IPS-20b (cell line): Measurements from ENCODE around the gene PDS5B.
"Not testable (repeated sequence)": the region's sequence is repeated elsewhere in the genome, so short reads cannot be mapped to it uniquely, and the experiment has no call there.

Source experiments
- H3K27ac ChIP-seq: one replicate; pipeline ENCODE4 v1.5.1; 2013; ENCODE audit warnings: low read length
- H3K27me3 ChIP-seq: 2 replicates; pipeline ENCODE4 v1.6.1; 2013; ENCODE audit warnings: mild to moderate bottlenecking, low read length, inconsistent platforms; ENCODE audit not compliant: insufficient read depth
- H3K36me3 ChIP-seq: 2 replicates; pipeline ENCODE4 v1.6.1; 2013; ENCODE audit warnings: low read depth, mild to moderate bottlenecking, inconsistent platforms, low read length, moderate library complexity; ENCODE audit not compliant: insufficient read depth
- H3K4me1 ChIP-seq: 2 replicates; pipeline ENCODE4 v1.6.1; 2013; ENCODE audit warnings: mild to moderate bottlenecking, control low read depth, inconsistent platforms, low read length, moderate library complexity; ENCODE audit not compliant: insufficient read depth
- H3K4me3 ChIP-seq: 2 replicates; pipeline ENCODE4 v1.5.1; 2013; ENCODE audit warnings: mild to moderate bottlenecking, low read length, inconsistent platforms
- H3K9ac ChIP-seq: 2 replicates; pipeline ENCODE4 v1.6.1; 2013; ENCODE audit warnings: low read depth, mild to moderate bottlenecking, inconsistent platforms, low read length, moderate library complexity
- H3K9me3 ChIP-seq: 2 replicates; pipeline ENCODE4 v1.6.1; 2013; ENCODE audit warnings: mild to moderate bottlenecking, low read depth, low read length, inconsistent platforms; ENCODE audit not compliant: insufficient read depth

The PDS5B gene

DNA sequence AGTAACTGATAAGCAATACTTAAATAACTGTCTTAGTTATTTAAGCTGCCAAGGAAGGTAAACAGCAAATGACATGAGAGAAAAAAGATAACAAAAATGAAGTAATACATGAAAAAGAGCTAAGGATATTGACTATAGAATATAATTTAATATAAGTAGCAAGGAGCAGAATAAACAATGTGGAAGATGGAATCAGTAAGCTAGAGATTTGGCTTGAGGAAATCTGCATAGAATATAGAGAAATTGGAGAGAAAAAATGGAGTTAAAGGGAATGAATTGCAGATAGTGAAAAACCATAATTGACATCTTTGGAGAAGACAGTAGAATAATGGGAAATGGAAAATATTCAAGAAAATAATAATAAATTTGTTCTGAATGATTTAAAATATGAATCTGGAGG lies 127.1 kb downstream of the PDS5B start:
- Histone ChIP-seq H3K9me3 (peaks cover 40% of the 10 kb centered on the region), H3K27ac (no peak overlapping the region), H3K4me3 (no peak overlapping the region), H3K9ac (no peak overlapping the region), H3K36me3 (peaks cover 58% of the 10 kb centered on the region), H3K4me1 (no peaks in the 10 kb centered on the region), H3K27me3 (no peaks in the 10 kb centered on the region)

GRCh38 chr13:32716201-32716600 lies 129.9 kb downstream of the PDS5B start:
- H3K4me1 ChIP-seq, H3K9ac ChIP-seq, H3K27me3 ChIP-seq, H3K4me3 ChIP-seq, H3K27ac ChIP-seq: not testable (repeated sequence)
- H3K36me3 ChIP-seq, result peaks cover 52% of the 10 kb centered on the region
- H3K9me3 ChIP-seq, result peaks cover 45% of the 10 kb centered on the region

- no peak overlapping the region for H3K4me3 ChIP-seq
- H3K4me1 ChIP-seq, result no peaks in the 10 kb centered on the region
- no peak overlapping the region for H3K9ac ChIP-seq
- H3K27me3 ChIP-seq, result no peaks in the 10 kb centered on the region
- no peak overlapping the region for H3K27ac ChIP-seq
- peaks cover 33% of the 10 kb centered on the region for H3K36me3 ChIP-seq
- H3K9me3 ChIP-seq, result peaks cover 19% of the 10 kb centered on the region
Observed at GRCh38 chr13:32720026-32720425, 133.8 kb downstream of the PDS5B start.

DNA sequence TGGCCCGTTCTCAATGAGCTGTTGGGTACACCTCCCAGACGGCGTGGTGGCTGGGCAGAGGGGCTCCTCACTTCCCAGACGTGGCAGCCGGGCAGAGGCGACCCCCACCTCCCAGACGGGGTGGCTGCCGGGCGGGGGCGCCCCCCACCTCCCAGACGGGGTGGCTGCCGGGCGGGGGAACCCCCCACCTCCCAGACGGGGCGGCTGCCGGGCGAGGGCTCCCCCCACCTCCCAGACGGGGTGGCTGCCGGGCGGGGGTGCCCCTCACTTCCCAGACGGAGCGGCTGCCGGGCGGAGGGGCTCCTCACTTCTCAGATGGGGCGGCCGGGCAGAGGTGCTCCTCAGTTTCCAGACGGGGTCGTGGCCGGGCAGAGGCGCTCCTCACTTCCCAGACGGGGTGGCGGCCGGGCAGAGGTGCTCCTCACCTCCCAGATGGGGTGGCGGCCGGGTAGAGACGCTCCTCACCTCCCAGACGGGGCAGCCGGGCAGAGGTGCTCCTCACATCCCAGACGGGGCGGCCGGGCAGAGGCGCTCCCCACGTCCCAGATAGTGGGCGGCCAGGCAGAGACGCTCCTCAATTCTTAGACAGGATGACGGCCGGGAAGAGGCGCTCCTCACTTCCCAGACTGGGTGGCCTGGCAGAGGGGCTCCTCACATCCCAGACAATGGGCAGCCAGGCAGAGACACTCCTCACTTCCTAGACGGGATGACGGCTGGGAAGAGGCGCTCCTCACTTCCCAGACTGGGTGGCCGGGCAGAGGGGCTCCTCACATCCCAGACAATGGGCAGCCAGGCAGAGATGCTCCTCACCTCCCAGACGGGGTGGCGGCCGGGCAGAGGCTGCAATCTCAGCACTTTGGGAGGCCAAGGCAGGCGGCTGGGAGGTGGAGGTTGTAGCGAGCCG lies 135.1 kb downstream of the PDS5B start:
- not testable (repeated sequence) for H3K27me3 ChIP-seq, H3K9ac ChIP-seq, H3K27ac ChIP-seq, H3K4me1 ChIP-seq, H3K4me3 ChIP-seq
- 0 out of 2 replicates have a peak, but pooled peaks cover 14% of the 10 kb centered on the region for H3K9me3 ChIP-seq
- peaks cover 28% of the 10 kb centered on the region for H3K36me3 ChIP-seq

- H3K4me3 ChIP-seq, result no peak overlapping the region
- 0 out of 2 replicates have a peak, but pooled peaks cover 14% of the 10 kb centered on the region for H3K9me3 ChIP-seq
- H3K27ac ChIP-seq, result no peak overlapping the region
- H3K9ac ChIP-seq, result no peak overlapping the region
- H3K36me3 ChIP-seq, result peaks cover 28% of the 10 kb centered on the region
- no peaks in the 10 kb centered on the region; the same call in 1 of the 2 replicates for H3K4me1 ChIP-seq
- no peaks in the 10 kb centered on the region for H3K27me3 ChIP-seq
Observed at GRCh38 chr13:32722340-32722739, 136.1 kb downstream of the PDS5B start.

DNA sequence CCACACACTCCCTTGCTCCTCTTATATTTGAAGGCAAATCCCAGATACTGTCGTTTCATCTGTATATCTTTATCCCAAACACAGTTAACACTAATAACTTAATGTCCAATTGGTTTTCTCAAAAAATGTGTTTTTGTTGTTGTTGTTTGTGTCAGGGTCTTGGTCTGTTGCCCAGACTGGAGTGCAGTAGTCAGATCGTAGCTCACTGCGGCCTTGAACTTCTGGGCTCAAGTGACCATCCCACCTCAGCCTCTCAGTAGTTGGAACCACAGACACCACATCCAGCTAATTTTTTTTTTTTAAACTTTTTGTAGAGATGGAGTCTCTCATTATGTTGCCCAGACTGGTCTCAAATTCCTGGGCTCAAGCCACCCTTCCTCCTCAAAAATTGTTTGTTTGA lies 137.7 kb downstream of the PDS5B start:
- Histone ChIP-seq H3K4me1 (peaks cover 9% of the 10 kb centered on the region; the same call in 1 of the 2 replicates), H3K27ac (no peak overlapping the region), H3K9ac (no peak overlapping the region), H3K27me3 (no peaks in the 10 kb centered on the region), H3K4me3 (no peak overlapping the region), H3K9me3 (0 out of 2 replicates have a peak, but pooled peaks cover 14% of the 10 kb centered on the region), H3K36me3 (peaks cover 22% of the 10 kb centered on the region)

GRCh38 chr13:32726374-32727037 lies 140.3 kb downstream of the PDS5B start:
- H3K36me3 ChIP-seq, result peaks cover 17% of the 10 kb centered on the region
- H3K4me1 ChIP-seq, result peaks cover 16% of the 10 kb centered on the region; the same call in 1 of the 2 replicates
- no peaks in the 10 kb centered on the region for H3K27me3 ChIP-seq
- no peak overlapping the region for H3K9ac ChIP-seq
- no peak overlapping the region for H3K27ac ChIP-seq
- H3K4me3 ChIP-seq, result no peak overlapping the region
- 0 out of 2 replicates have a peak, but pooled peaks cover 8% of the 10 kb centered on the region for H3K9me3 ChIP-seq

DNA sequence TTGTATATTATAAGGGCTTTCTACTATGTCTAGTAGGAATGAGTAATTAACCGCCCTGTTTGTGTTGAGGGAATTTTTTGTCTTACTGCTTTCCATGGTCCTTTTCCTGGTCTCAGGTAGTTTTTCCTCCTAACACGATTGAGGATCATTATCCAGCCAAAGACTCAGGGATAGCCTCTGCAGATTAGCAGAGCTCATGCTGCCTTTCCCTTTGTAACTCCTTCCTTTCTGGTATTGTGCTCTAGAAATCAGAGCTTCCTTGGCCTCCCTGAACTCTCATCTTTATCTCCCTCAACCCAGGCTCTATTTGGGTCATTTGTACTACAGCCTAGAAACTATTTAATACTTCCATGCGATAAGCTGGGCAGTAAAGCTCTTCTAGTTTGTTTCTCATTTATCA lies 142.1 kb downstream of the PDS5B start:
- H3K4me1 ChIP-seq, result peaks cover 17% of the 10 kb centered on the region; the same call in 1 of the 2 replicates
- no peak overlapping the region for H3K9ac ChIP-seq
- H3K4me3 ChIP-seq, result no peak overlapping the region
- H3K27ac ChIP-seq, result no peak overlapping the region
- no peaks in the 10 kb centered on the region for H3K9me3 ChIP-seq
- H3K36me3 ChIP-seq, result peaks cover 5% of the 10 kb centered on the region; the same call in 1 of the 2 replicates
- H3K27me3 ChIP-seq, result no peaks in the 10 kb centered on the region

- H3K27ac ChIP-seq, H3K27me3 ChIP-seq, H3K4me3 ChIP-seq, H3K36me3 ChIP-seq, H3K9ac ChIP-seq, H3K9me3 ChIP-seq: not testable (repeated sequence)
- peaks cover 17% of the 10 kb centered on the region; the same call in 1 of the 2 replicates for H3K4me1 ChIP-seq
Observed at GRCh38 chr13:32729097-32729496, 142.8 kb downstream of the PDS5B start.

DNA sequence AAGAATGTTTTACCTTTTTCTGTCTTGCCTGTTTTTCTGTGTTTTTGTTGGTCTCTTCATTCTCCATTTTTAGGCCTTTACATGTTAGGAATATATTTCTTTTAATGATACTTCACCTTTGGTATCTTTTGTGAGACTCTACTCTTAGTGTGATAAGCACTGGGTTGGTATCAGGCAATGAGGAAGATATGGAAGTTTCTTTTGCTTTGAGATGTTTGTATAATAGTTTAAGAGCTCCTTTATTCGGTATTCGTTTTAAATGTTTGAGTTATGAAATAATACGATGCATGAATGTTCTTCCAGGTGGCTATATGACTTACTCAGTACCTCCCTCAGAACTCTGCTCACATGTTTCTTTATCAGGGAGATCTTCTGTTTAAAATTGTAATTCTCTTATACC lies 144.8 kb downstream of the PDS5B start:
- no peak overlapping the region for H3K9ac ChIP-seq
- no peak overlapping the region for H3K27ac ChIP-seq
- H3K36me3 ChIP-seq, result 0 out of 2 replicates have a peak, but pooled peaks cover 4% of the 10 kb centered on the region
- no peaks in the 10 kb centered on the region for H3K9me3 ChIP-seq
- H3K27me3 ChIP-seq, result no peaks in the 10 kb centered on the region
- H3K4me3 ChIP-seq, result no peak overlapping the region
- H3K4me1 ChIP-seq, result peaks cover 17% of the 10 kb centered on the region

GRCh38 chr13:32731576-32731975 lies 145.3 kb downstream of the PDS5B start:
- H3K4me3 ChIP-seq, result no peak overlapping the region
- H3K27ac ChIP-seq, result no peak overlapping the region
- H3K4me1 ChIP-seq, result peaks cover 17% of the 10 kb centered on the region
- 0 out of 2 replicates have a peak, but pooled peaks cover 4% of the 10 kb centered on the region for H3K36me3 ChIP-seq
- H3K27me3 ChIP-seq, result no peaks in the 10 kb centered on the region
- H3K9me3 ChIP-seq, result no peaks in the 10 kb centered on the region
- H3K9ac ChIP-seq, result no peak overlapping the region
